Neuronal stem cell (in vitro differentiated cells): ENCODE data around the gene ADAT3.
"Not testable (repeated sequence)": the region's sequence is repeated elsewhere in the genome, so short reads cannot be mapped to it uniquely, and the experiment has no call there.

Source experiments
- DNase-seq: peaks from one replicate; pipeline ENCODE4 v3.0.0-alpha.2; 2013; ENCODE audit warnings: low spot score
- H2AFZ ChIP-seq: one replicate; pipeline ENCODE4 v1.6.1; 2013; ENCODE audit warnings: mild to moderate bottlenecking, low read length, inconsistent platforms
- H2AK5ac ChIP-seq: 2 replicates; pipeline ENCODE4 v1.6.1; 2013; ENCODE audit warnings: low read depth, mild to moderate bottlenecking, inconsistent platforms, low read length, moderate library complexity, mixed read lengths
- H2BK120ac ChIP-seq: 2 replicates; pipeline ENCODE4 v1.6.1; 2013; ENCODE audit warnings: low read depth, mild to moderate bottlenecking, inconsistent platforms, low read length, moderate library complexity, mixed read lengths
- H2BK12ac ChIP-seq: one replicate; pipeline ENCODE4 v1.6.1; 2013; ENCODE audit warnings: low read length, inconsistent platforms
- H2BK15ac ChIP-seq: 2 replicates; pipeline ENCODE4 v1.6.1; 2013; ENCODE audit warnings: mild to moderate bottlenecking, low read length, inconsistent platforms, mixed read lengths
- H2BK5ac ChIP-seq: one replicate; pipeline ENCODE4 v1.6.1; 2013; ENCODE audit warnings: inconsistent platforms, mild to moderate bottlenecking, low read length, moderate library complexity
- H3K14ac ChIP-seq: one replicate; pipeline ENCODE4 v1.6.1; 2013; ENCODE audit warnings: low read length, inconsistent platforms
- H3K18ac ChIP-seq: 2 replicates; pipeline ENCODE4 v1.6.1; 2013; ENCODE audit warnings: low read length, inconsistent platforms
- H3K23ac ChIP-seq: 2 replicates; pipeline ENCODE4 v1.6.1; 2013; ENCODE audit warnings: low read depth, mild to moderate bottlenecking, mixed read lengths, low read length, inconsistent platforms; ENCODE audit not compliant: poor library complexity
- H3K27ac ChIP-seq: replicated peaks from 3 replicates; pipeline ENCODE4 v1.5.1; 2013; ENCODE audit warnings: low read length, inconsistent platforms
- H3K27me3 ChIP-seq, 3 experiments: 2 replicates each; pipeline ENCODE4 v1.6.1; 2013; ENCODE audit warnings: low read length in 3 of 3, mild to moderate bottlenecking in 2 of 3, inconsistent platforms in 1 of 3, low read depth in 1 of 3, mixed read lengths in 1 of 3, moderate library complexity in 1 of 3; ENCODE audit not compliant: control insufficient read depth in 3 of 3, insufficient read depth in 3 of 3
- H3K36me3 ChIP-seq, 2 donors: replicated peaks in 1 of 2; 2 replicates each; pipeline ENCODE4 v1.6.1; 2013; ENCODE audit warnings: low read length in 2 of 2; ENCODE audit not compliant: control insufficient read depth in 2 of 2, insufficient read depth in 2 of 2
- H3K4ac ChIP-seq: 2 replicates; pipeline ENCODE4 v1.6.1; 2013; ENCODE audit warnings: inconsistent platforms, mild to moderate bottlenecking, low read length, moderate library complexity
- H3K4me1 ChIP-seq, 2 donors: 1 replicate in 1 of 2; 2 replicates in 1 of 2; pipeline ENCODE4 v1.6.1; 2013; ENCODE audit warnings: low read length in 2 of 2, low read depth in 1 of 2; ENCODE audit not compliant: control insufficient read depth in 2 of 2, insufficient read depth in 1 of 2
- H3K4me2 ChIP-seq: one replicate; pipeline ENCODE4 v1.6.1; 2013; ENCODE audit warnings: mild to moderate bottlenecking, low read length, inconsistent platforms; ENCODE audit not compliant: insufficient read depth, poor library complexity, severe bottlenecking
- H3K4me3 ChIP-seq, 2 donors: 2 replicates each; pipeline ENCODE4 v1.5.1; 2013; ENCODE audit warnings: low read length in 2 of 2, mild to moderate bottlenecking in 2 of 2, inconsistent platforms in 1 of 2, moderate library complexity in 1 of 2
- H3K79me1 ChIP-seq: one replicate; pipeline ENCODE4 v1.6.1; 2013; ENCODE audit warnings: low read depth, mild to moderate bottlenecking, inconsistent platforms, low read length, moderate library complexity
- H3K9ac ChIP-seq: one replicate; pipeline ENCODE4 v1.6.1; 2013; ENCODE audit warnings: mild to moderate bottlenecking, low read depth, low read length, inconsistent platforms; ENCODE audit not compliant: poor library complexity
- H3K9me3 ChIP-seq, 2 donors: replicated peaks in 1 of 2; 2 replicates each; pipeline versions ENCODE3 to v1.6.1; 2013; ENCODE audit warnings: low read length in 2 of 2, mild to moderate bottlenecking in 2 of 2, inconsistent platforms in 1 of 2, low read depth in 1 of 2, mixed read lengths in 1 of 2, moderate library complexity in 1 of 2; ENCODE audit not compliant: control insufficient read depth in 2 of 2, insufficient read depth in 1 of 2
- H4K8ac ChIP-seq: one replicate; pipeline ENCODE4 v1.6.1; 2013; ENCODE audit warnings: low read depth, mild to moderate bottlenecking, inconsistent platforms, low read length, moderate library complexity
- H4K91ac ChIP-seq: one replicate; pipeline ENCODE4 v1.6.1; 2013; ENCODE audit warnings: low read length, low read depth, mild to moderate bottlenecking, inconsistent platforms; ENCODE audit not compliant: poor library complexity
- WGBS, 2 donors: extraction: QIAGEN DNeasy Blood & Tissue Kit; methylation state at CpG; one replicate each; pipeline ENCODE4 v1.1.7; 2013; ENCODE audit warnings: missing lambda C conversion rate in 2 of 2, mixed read lengths in 1 of 2; ENCODE audit not compliant: insufficient read length in 2 of 2, insufficient replicate concordance in 1 of 2; ENCODE audit errors: extremely low coverage in 2 of 2; 5-methylcytosine and 5-hydroxymethylcytosine counted together

Gene ADAT3

GRCh38 chr19:1880611-1881392 is 24.4 kb upstream of the ADAT3 start:
- no peak overlapping the region for H3K4me3 ChIP-seq
- H2BK5ac ChIP-seq, result no peak overlapping the region
- H2AK5ac ChIP-seq, result no peak overlapping the region
- H4K8ac ChIP-seq, result no peak overlapping the region
- no peaks in the 10 kb centered on the region for H3K9me3 ChIP-seq
- H3K4me1 ChIP-seq, result peaks cover 20 to 34% of the 10 kb centered on the region in 2 donors
- peaks cover 21% of the 10 kb centered on the region for H3K79me1 ChIP-seq
- no peak overlapping the region for H4K91ac ChIP-seq
- H3K23ac ChIP-seq, result peak overlapping the region; percentile 55
- peaks cover 0 to 6% of the 10 kb centered on the region in 2 donors for H3K36me3 ChIP-seq
- H2BK120ac ChIP-seq, result no peak overlapping the region
- no peak overlapping the region for H2BK12ac ChIP-seq
- H3K27me3 ChIP-seq, result no peaks in the 10 kb centered on the region
- no peak overlapping the region for H2AFZ ChIP-seq
- H3K14ac ChIP-seq, result no peak overlapping the region
- no peak overlapping the region for H2BK15ac ChIP-seq
- no peak overlapping the region for H3K9ac ChIP-seq
- no peak for DNase-seq
- H3K27ac ChIP-seq, result no peak overlapping the region
- WGBS, 2 donors, result no CpG with 5 or more reads among the region's 35 CpGs
- H3K4me2 ChIP-seq, result no peak overlapping the region
- no peak overlapping the region for H3K18ac ChIP-seq
- no peak overlapping the region for H3K4ac ChIP-seq

DNA sequence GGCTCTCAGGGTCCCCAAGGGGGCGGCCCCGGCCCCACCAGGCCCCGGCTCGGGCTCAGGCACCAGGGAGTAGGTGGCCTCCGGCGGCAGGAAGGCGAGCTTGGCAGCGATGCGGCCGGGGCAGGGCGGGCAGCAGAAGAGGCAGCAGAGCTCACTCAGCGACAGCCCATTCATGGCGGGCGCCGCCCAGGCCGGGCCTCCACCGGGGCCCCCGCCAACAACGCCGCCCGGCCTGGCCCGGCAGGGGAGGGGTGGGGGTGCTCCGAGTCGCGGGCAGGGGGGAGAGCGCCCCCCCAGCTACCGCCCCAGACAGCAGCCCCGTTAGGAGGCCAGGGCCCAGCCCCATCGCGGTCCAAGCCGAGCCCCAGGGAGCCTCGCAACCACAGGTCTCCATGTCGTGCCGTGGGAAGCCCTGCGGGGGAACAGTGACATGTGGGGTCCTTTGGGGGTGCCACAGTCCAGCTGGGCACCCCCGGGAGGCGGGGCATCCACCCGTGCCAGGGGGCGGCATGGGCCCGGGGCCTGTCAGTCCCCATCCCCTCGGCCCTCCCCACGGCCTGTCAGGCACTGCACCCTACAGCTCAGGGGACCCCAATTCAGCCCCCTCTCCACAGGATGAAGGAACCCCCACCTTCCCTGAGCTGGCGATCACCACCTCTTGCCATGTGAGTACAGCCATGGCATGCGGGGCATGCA is 23.7 kb upstream of the ADAT3 start:
- H3K18ac ChIP-seq, DNase-seq, H3K27me3 ChIP-seq, H2AFZ ChIP-seq, H3K23ac ChIP-seq, H2BK5ac ChIP-seq, H3K4me3 ChIP-seq, H3K27ac ChIP-seq, H4K91ac ChIP-seq, H3K9me3 ChIP-seq, H4K8ac ChIP-seq, H3K14ac ChIP-seq, H2BK15ac ChIP-seq, H2BK12ac ChIP-seq, H3K4ac ChIP-seq, H3K4me2 ChIP-seq, H3K36me3 ChIP-seq, H2BK120ac ChIP-seq: not testable (repeated sequence)
- peak overlapping the region; percentile 92 for H2AK5ac ChIP-seq
- H3K4me1 ChIP-seq, result peaks cover 17 to 29% of the 10 kb centered on the region in 2 donors
- H3K79me1 ChIP-seq, result peaks cover 21% of the 10 kb centered on the region
- WGBS, 2 donors, result no CpG with 5 or more reads among the region's 44 CpGs
- peak overlapping the region; percentile 60 for H3K9ac ChIP-seq

GRCh38 chr19:1882089-1882785 is 23.0 kb upstream of the ADAT3 start:
- Histone ChIP-seq H3K4ac (no peak overlapping the region), H4K8ac (no peak overlapping the region), H3K27me3 (no peaks in the 10 kb centered on the region), H3K9me3 (no peaks in the 10 kb centered on the region), H3K4me2 (no peak overlapping the region), H2AFZ (no peak overlapping the region), H3K79me1 (peaks cover 21% of the 10 kb centered on the region), H3K36me3 (peaks cover 0 to 6% of the 10 kb centered on the region in 2 donors), H2BK120ac (no peak overlapping the region), H4K91ac (no peak overlapping the region), H2BK15ac (no peak overlapping the region), H3K9ac (peak overlapping the region; percentile 60), H3K4me1 (peaks cover 17 to 29% of the 10 kb centered on the region in 2 donors), H2AK5ac (peak overlapping the region; percentile 92), H2BK12ac (no peak overlapping the region), H3K4me3 (peak overlapping the region in 1 of 2 donors; percentile 4), H3K18ac (no peak overlapping the region), H3K23ac (no peak overlapping the region), H2BK5ac (no peak overlapping the region), H3K14ac (no peak overlapping the region), H3K27ac (no peak overlapping the region)
- DNase-seq, result no peak
- no CpG with 5 or more reads among the region's 31 CpGs for WGBS, 2 donors
